GM19397 (cell line): ENCODE results near the gene ARFGEF3.

Experiments used
- ATAC-seq: cut with Tn5 transposase; IDR thresholded peaks from one replicate; pipeline ENCODE4 v1.9.1; 2021; ENCODE audit warnings: mild to moderate bottlenecking, moderate library complexity; ENCODE audit not compliant: unreplicated experiment

The ARFGEF3 gene

GRCh38 chr6:138386897-138387296 is 225.2 kb downstream of the ARFGEF3 start:
- ATAC-seq = no peak

GRCh38 chr6:138387577-138388368 is 226.0 kb downstream of the ARFGEF3 start:
- no peak for ATAC-seq

GRCh38 chr6:138389551-138389950 is 227.8 kb downstream of the ARFGEF3 start:
- ATAC-seq = no peak
